ENCODE data around the gene MAGI2. TPM values are rescaled to one million over a fixed set of nuclear protein-coding genes. Genes with fewer than 3 reads are reported as not detected.
"Not testable (repeated sequence)": the region's sequence is repeated elsewhere in the genome, so short reads cannot be mapped to it uniquely, and the experiment has no call there.

MAGI2 gene
- polyA plus RNA-seq, 3 donors from 2014 or later, result not detected

DNA sequence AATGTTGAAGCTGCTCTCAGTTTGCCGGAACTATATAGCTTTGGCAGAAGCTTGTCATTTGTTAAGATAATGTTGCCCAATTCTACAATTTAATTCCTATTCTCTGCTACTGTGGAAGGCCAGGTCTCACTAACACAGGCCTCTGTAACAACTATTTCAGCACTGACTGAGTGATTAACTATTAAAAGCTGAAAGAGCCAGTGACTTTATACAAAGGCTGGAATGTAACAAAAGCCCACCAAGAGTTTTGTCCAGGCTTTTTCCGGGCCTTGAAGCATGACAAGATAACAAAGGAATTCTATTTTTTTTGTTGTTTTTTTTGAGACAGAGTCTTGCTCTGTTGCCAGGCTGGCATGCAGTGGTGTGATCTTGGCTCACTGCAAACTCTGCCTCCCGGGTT, 859.3 kb downstream of the MAGI2 start:
- Mint-ChIP-seq H3K4me3 (no peak overlapping the region), H3K4me1 (no peaks in the 10 kb centered on the region), H3K9me3 (peaks cover 0 to 19% (median 12%) of the 10 kb centered on the region in 6 donors), H3K36me3 (no peaks in the 10 kb centered on the region), H3K27ac (no peak overlapping the region), H3K27me3 (ENCODE audit: low read depth in 3 of 3) (no peaks in the 10 kb centered on the region)
- DNase-seq, result no peak

DNA sequence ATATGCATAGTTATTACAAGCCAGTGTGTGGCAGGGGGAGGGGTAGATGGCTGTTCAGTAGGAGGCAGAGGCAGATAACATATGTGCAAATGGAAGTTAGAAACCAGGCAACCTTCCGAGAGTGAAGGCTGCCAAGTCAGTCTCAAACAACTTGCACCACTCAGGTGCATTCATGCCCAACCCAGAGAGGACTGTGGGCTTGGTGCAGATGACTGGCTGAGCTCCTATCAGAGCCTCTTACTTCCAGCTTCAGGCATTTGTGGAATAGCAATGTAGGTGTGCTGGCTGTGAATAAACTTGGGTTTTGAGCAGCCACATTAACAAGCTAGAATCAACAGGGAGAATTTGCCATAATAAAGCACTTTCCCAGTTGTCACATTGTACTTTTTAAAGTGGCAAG, 865.1 kb downstream of the MAGI2 start:
- Mint-ChIP-seq H3K27me3 (ENCODE audit: low read depth in 3 of 3) (peaks cover 0 to 2% (median 2%) of the 10 kb centered on the region in 3 donors), H3K36me3 (no peaks in the 10 kb centered on the region), H3K4me1 (no peaks in the 10 kb centered on the region), H3K27ac (no peak overlapping the region), H3K9me3 (peaks cover 2 to 21% (median 13%) of the 10 kb centered on the region in 6 donors), H3K4me3 (no peak overlapping the region)
- no peak for DNase-seq

DNA sequence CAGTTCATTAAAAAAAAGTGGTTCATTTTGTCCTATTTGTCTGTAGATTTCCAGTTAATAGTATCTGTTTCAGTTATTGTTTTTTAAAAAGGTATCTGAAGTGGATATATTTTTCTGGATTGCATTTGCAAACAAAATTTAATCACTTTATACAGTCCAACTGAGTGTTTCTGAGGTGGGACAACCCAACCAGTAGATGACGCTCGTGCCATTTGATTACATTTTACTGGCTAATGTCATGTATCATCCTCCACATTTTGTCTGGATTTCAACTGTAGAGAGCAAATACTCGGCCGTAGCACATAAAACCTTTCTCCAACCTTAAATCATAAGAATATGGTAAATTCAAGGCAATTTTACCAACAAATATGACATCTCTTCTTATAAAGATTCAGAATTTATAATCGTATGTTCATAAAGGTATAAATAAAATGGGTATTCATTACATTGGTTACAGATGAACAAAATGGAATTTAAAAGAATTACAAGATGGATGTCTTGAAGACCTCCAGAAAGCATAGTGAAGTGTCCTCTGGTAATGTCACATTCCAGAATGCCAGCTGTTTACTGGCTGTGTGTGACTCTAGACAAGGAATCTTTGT, 865.9 kb downstream of the MAGI2 start:
- Mint-ChIP-seq H3K9me3 (peaks cover 2 to 20% (median 12%) of the 10 kb centered on the region in 6 donors), H3K27me3 (ENCODE audit: low read depth in 3 of 3) (peaks cover 0 to 2% (median 2%) of the 10 kb centered on the region in 3 donors), H3K27ac (no peak overlapping the region), H3K36me3 (no peaks in the 10 kb centered on the region), H3K4me1 (no peaks in the 10 kb centered on the region), H3K4me3 (no peak overlapping the region)
- DNase-seq, result no peak

DNA sequence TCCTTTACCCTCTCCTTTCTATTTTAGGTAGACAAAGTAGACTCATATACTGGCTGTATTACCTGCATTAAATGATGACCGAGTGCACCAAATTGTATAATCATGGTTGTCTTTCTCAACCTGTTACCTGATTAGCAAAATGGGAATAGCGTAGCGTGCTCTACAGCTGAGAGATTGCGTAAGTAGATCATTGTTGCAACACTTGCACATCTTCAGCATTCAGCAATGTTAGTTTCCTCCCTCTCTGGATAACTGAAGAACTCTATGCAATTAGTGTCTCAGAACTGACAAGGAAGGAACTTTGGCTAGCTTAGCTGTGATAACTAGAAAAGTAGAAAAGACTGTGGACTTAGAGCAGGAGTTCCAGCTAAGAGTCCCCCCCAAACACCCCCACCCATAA, 867.5 kb downstream of the MAGI2 start:
- Mint-ChIP-seq H3K4me3 (no peak overlapping the region), H3K4me1 (no peaks in the 10 kb centered on the region), H3K9me3 (peaks cover 1 to 28% (median 10%) of the 10 kb centered on the region in 6 donors), H3K36me3 (no peaks in the 10 kb centered on the region), H3K27ac (no peak overlapping the region), H3K27me3 (ENCODE audit: low read depth in 3 of 3) (peaks cover 2 to 3% (median 2%) of the 10 kb centered on the region in 3 donors)
- no peak for DNase-seq

DNA sequence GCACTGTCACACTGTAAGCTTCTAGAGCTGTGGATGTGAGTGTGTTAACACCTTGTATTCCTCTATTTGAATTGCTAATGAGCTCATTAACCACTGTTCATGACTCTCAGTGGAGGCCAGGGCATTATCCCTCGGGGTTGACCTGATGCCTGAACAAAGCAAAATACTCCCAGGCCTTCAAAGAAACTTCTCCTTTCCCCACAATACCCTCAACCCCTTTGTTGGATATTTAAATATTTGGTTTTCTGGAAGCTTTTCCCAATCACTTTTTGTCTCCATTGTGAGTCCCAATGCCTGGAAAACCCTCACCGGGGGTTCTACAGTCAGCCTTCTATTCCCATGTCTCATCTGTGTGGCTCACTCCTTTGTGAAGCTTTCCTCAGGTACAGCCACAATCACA, 874.8 kb downstream of the MAGI2 start:
- Mint-ChIP-seq H3K4me1 (no peaks in the 10 kb centered on the region), H3K27me3 (ENCODE audit: low read depth in 3 of 3) (peaks cover 0 to 3% (median 0%) of the 10 kb centered on the region in 3 donors), H3K4me3 (no peak overlapping the region), H3K27ac (no peak overlapping the region), H3K36me3 (no peaks in the 10 kb centered on the region), H3K9me3 (peaks cover under 1 to 23% (median 5%) of the 10 kb centered on the region in 6 donors)
- no peak for DNase-seq

DNA sequence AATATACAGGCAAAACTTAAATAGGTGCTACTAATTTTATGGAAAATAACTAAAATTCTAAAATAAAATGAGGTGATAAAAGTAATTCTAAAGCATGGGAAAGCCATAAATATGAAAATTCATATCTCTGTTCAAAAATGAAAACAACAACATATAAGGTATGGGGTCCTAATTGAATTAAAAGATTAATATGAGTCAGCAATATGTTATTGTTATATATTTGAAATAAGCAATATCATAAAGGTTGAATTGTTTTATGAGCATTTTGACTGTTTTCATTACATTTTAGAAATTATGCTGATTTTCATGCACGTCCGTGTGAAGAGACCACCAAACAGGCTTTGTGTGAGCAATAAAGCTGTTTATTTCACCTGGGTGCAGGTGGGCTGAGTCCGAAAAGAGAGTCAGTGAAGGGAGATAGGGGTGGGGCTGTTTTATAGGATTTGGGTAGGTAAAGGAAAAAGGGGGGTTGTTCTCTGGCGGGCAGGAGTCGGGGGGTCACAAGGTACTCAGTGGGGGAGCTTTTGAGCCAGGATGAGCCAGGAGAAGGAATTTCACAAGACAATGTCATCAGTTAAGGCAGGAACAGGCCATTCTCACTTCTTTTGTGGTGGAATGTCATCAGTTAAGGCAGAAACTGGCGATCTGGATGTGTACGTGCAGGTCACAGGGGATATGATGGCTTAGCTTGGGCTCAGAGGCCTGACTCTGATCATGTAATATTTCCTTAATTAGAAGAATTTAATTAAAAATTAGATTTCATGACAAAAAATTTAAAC, 876.1 kb downstream of the MAGI2 start:
- not testable (repeated sequence) for H3K27ac Mint-ChIP-seq; H3K4me3 Mint-ChIP-seq; H3K27me3 Mint-ChIP-seq (ENCODE audit: low read depth in 3 of 3); DNase-seq; H3K36me3 Mint-ChIP-seq; H3K4me1 Mint-ChIP-seq
- peaks cover 0 to 21% (median 4%) of the 10 kb centered on the region in 6 donors for H3K9me3 Mint-ChIP-seq

DNA sequence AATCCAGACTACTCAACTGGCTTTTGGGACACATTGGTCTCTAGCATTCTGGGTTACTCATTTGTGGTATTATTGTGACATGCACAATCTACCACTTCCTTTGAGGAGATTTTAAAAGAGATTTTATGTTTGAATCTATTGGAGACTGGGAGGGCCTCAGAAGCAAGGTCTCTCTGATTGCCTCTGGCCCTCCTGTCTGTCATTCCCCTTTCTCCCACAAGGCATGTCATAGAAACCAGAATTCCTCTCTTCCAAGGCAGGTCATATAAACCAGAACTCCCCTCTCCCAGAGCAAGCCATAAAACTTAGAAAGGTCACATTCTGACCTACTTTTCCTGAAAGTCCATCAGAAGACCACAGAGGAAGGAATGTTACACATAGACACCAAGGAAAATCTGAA, 877.2 kb downstream of the MAGI2 start:
- Mint-ChIP-seq H3K27ac (no peak overlapping the region), H3K27me3 (ENCODE audit: low read depth in 3 of 3) (peaks cover 0 to under 1% (median 0%) of the 10 kb centered on the region in 3 donors), H3K4me1 (no peaks in the 10 kb centered on the region), H3K9me3 (peaks cover 0 to 13% (median 6%) of the 10 kb centered on the region in 6 donors), H3K36me3 (no peaks in the 10 kb centered on the region), H3K4me3 (no peak overlapping the region)
- DNase-seq, result no peak

DNA sequence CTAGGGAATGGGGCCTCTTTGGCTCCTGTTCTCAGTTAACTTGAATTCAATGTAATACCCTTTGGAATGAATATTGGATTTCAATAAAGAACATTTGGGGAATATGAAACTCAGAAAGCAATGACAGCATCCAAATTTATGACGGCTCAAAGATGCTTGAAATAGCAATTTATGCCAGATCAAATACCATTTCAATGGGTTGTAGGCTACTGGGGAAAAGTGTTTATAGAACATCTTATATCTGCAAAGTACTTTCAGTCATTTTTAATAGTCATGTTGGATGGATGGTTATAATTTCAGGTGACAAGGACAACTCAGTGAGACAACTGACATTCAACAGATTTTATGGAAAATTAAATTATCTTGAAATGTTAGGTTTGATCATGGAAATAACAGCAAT, 882.2 kb downstream of the MAGI2 start:
- H3K27ac Mint-ChIP-seq, result no peak overlapping the region
- peaks cover 0 to 11% (median 3%) of the 10 kb centered on the region in 6 donors for H3K9me3 Mint-ChIP-seq
- H3K4me1 Mint-ChIP-seq, result no peaks in the 10 kb centered on the region

DNA sequence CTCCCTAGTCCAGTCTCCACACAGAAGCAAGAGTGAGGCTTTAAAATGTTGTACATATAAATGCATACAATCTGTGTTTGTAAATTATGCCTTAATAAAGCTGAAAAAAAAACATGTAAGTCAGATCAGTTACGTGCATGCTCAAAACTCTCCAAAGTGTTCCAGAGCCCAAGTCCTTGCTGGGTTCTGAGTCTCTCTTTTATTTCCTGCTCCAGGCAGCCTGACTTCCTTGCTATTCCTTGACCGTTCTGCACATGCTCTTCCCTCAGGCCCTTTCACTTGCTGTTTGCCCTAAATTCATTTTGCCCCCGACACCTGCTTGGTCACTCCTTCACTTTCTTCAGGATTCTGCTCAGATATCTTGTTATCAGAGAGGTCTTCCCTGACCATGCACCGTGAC, 884.8 kb downstream of the MAGI2 start:
- H3K9me3 Mint-ChIP-seq, result peaks cover 0 to 13% (median 4%) of the 10 kb centered on the region in 6 donors
- no peak overlapping the region for H3K4me3 Mint-ChIP-seq
- H3K4me1 Mint-ChIP-seq, result no peaks in the 10 kb centered on the region
- no peak overlapping the region for H3K27ac Mint-ChIP-seq
- H3K36me3 Mint-ChIP-seq, result no peaks in the 10 kb centered on the region
- no peaks in the 10 kb centered on the region for H3K27me3 Mint-ChIP-seq (ENCODE audit: low read depth in 3 of 3)
- DNase-seq, result no peak

More for the DNA sequence above, 882.2 kb downstream of the MAGI2 start:
- no peak overlapping the region for H3K4me3 Mint-ChIP-seq
- H3K27me3 Mint-ChIP-seq (ENCODE audit: low read depth in 3 of 3), result no peaks in the 10 kb centered on the region
- no peak for DNase-seq
- no peaks in the 10 kb centered on the region for H3K36me3 Mint-ChIP-seq

DNA sequence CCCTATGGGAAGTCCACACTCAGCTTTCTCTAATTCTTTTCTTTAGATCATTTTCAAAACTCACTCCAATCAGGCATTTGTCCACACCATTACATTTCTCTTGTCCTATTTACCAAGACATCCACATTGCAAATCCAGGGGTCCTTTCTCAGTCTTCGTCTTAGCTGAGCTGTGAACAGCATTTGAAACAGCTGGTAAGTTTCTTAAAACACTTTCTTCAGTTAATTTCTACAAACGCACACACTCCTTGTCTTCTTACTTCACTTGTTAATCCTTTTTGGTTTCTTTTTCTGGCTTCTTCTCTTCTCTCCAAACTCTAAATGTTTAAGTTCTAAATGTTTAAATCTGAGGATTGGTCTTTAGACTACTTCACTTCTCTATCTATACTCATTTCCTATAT, 885.6 kb downstream of the MAGI2 start:
- Mint-ChIP-seq H3K27me3 (ENCODE audit: low read depth in 3 of 3) (no peaks in the 10 kb centered on the region), H3K27ac (no peak overlapping the region), H3K4me1 (no peaks in the 10 kb centered on the region), H3K4me3 (no peak overlapping the region), H3K9me3 (peaks cover 0 to 13% (median 4%) of the 10 kb centered on the region in 6 donors), H3K36me3 (no peaks in the 10 kb centered on the region)
- DNase-seq, result no peak

DNA sequence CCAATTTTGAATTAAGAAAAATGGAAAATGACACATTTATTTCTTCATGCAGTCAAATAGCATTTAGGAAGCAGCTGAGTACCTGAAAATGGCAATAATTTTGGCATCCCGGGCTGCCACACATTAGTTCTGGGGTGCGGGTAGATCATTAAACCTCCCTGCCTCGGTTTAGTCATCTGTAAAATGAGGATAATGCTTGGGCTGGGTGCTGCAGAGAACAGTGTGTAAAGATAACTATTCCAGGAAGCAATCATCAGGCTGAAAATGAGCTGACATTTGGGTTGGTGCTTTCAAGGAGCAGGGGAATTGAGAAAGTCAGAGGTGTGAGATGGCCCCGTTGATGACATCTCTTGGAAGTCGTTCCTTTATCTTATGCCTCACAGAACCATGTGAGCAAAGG, 887.7 kb downstream of the MAGI2 start:
- Mint-ChIP-seq H3K27me3 (ENCODE audit: low read depth in 3 of 3) (no peaks in the 10 kb centered on the region), H3K4me1 (no peaks in the 10 kb centered on the region), H3K27ac (no peak overlapping the region), H3K4me3 (no peak overlapping the region), H3K9me3 (peaks cover 0 to 10% (median 6%) of the 10 kb centered on the region in 6 donors), H3K36me3 (no peaks in the 10 kb centered on the region)
- no peak for DNase-seq

DNA sequence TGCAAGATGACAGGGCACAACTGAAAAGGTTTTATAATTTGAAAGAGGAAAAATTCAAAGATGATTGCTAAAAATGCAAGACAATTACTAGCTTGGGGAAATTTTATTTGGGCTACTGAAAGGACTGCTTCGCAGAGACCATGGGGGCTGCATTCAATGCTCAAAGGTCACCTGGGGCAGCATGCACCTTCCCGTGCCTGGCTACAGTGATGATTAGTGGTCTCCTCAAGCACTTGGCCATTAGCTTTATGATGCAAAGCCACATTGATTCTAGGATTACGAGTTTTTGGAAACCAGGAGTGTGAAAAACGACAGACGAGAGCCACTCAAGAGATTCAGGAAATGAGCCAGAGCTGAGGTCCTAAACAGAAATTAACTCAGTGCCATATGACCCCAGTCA, 890.3 kb downstream of the MAGI2 start:
- Mint-ChIP-seq H3K36me3 (no peaks in the 10 kb centered on the region), H3K4me3 (no peak overlapping the region), H3K27ac (no peak overlapping the region), H3K4me1 (no peaks in the 10 kb centered on the region), H3K9me3 (peaks cover 1 to 14% (median 5%) of the 10 kb centered on the region in 6 donors), H3K27me3 (ENCODE audit: low read depth in 3 of 3) (no peaks in the 10 kb centered on the region)
- no peak for DNase-seq

DNA sequence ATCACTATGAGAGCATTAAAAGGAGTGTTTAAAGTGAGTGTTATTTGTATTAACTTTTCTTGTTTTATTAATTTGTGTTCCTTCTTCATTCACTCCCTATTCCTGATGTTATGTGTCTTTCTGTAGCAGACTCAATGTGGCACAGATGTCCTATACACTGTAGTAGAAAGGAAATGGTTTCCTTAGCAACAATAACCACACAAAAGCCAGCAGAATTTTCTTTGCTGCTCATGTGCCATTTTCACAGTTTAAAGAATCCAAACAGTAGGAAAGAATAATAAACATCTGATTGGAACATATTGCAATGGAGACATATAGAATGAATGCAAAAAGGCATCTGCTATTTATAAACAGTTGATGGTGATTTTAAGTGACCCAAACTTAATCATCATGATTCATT, 891.3 kb downstream of the MAGI2 start:
- H3K36me3 Mint-ChIP-seq, result no peaks in the 10 kb centered on the region
- DNase-seq, result no peak
- H3K9me3 Mint-ChIP-seq, result peaks cover 1 to 14% (median 5%) of the 10 kb centered on the region in 6 donors
- no peak overlapping the region for H3K4me3 Mint-ChIP-seq
- H3K4me1 Mint-ChIP-seq, result no peaks in the 10 kb centered on the region
- no peak overlapping the region for H3K27ac Mint-ChIP-seq
- H3K27me3 Mint-ChIP-seq (ENCODE audit: low read depth in 3 of 3), result no peaks in the 10 kb centered on the region

DNA sequence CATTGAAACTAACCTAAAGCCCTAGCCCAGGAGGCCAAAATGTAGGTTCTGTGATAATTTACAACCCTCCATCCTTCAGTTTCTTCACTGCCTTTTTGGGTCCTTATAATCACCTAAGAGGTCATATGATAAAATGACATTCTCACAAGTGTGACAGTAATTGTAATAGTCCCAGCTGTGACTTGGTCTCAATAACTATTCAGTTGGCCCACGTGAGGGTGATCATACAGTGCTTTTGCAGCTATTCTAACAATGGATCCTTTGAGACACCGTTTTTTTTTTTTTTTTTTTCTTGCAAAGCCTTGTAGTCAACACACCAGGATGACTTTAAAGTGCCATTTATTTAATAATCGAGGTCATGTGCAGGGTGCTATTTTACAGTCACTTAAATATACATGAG, 894.9 kb downstream of the MAGI2 start:
- no peaks in the 10 kb centered on the region for H3K4me1 Mint-ChIP-seq
- no peaks in the 10 kb centered on the region for H3K36me3 Mint-ChIP-seq
- H3K9me3 Mint-ChIP-seq, result peaks cover 0 to 15% (median 3%) of the 10 kb centered on the region in 6 donors
- no peak overlapping the region for H3K4me3 Mint-ChIP-seq
- DNase-seq, result no peak
- H3K27me3 Mint-ChIP-seq (ENCODE audit: low read depth in 3 of 3), result no peaks in the 10 kb centered on the region
- no peak overlapping the region for H3K27ac Mint-ChIP-seq

Data from immature natural killer cell (primary cell).